Measurements from ENCODE around the gene ATE1. TPM values are rescaled to one million over a fixed set of nuclear protein-coding genes. Genes with fewer than 3 reads are reported as not detected.

Gene ATE1
- total RNA-seq, 3 donors from 2014 or later, result 42.9 to 58.9 (median 52.2) TPM

DNA sequence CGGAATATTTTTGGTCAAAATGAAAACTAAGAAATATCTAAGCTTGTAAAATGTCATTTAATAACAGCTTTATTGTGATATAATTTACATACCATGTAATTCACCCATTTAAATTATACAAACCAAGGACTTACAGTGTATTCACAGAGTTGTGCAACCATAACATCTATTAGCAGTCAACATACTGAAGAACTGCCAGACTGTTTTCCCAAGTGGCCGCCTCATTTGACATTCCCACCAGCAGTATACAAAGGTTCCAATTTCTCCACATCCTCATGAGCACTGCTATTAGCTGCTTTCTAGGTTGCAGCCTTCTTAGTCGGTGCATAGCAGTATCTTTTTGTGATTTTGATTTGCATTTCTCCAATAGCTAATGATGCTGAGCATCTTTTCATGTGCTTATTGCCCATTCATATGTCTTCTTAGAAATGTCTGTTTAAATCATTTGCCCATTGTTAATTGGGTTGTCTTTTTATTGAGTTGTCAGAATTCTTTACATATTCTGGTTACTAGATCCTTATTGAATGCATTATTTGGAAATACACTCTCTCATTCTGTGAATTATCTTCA is 176.6 kb downstream of the ATE1 start:
- no peaks in the 10 kb centered on the region for H3K36me3 ChIP-seq (ENCODE audit: low read depth)
- H3K4me1 ChIP-seq (ENCODE audit: low read depth), result no peaks in the 10 kb centered on the region
- no peak for DNase-seq
- ATAC-seq, result no peak
- TF ChIP-seq, protein P1, sequence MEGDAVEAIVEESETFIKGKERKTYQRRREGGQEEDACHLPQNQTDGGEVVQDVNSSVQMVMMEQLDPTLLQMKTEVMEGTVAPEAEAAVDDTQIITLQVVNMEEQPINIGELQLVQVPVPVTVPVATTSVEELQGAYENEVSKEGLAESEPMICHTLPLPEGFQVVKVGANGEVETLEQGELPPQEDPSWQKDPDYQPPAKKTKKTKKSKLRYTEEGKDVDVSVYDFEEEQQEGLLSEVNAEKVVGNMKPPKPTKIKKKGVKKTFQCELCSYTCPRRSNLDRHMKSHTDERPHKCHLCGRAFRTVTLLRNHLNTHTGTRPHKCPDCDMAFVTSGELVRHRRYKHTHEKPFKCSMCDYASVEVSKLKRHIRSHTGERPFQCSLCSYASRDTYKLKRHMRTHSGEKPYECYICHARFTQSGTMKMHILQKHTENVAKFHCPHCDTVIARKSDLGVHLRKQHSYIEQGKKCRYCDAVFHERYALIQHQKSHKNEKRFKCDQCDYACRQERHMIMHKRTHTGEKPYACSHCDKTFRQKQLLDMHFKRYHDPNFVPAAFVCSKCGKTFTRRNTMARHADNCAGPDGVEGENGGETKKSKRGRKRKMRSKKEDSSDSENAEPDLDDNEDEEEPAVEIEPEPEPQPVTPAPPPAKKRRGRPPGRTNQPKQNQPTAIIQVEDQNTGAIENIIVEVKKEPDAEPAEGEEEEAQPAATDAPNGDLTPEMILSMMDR (IDR thresholded peaks at IDR 0.05), result no peak
- H3K4me3 ChIP-seq, result no peak overlapping the region
- peaks cover 3% of the 10 kb centered on the region for H3K9me3 ChIP-seq
- intact Hi-C loops (cut with DNase I, micrococcal nuclease), result no loop called here

DNA sequence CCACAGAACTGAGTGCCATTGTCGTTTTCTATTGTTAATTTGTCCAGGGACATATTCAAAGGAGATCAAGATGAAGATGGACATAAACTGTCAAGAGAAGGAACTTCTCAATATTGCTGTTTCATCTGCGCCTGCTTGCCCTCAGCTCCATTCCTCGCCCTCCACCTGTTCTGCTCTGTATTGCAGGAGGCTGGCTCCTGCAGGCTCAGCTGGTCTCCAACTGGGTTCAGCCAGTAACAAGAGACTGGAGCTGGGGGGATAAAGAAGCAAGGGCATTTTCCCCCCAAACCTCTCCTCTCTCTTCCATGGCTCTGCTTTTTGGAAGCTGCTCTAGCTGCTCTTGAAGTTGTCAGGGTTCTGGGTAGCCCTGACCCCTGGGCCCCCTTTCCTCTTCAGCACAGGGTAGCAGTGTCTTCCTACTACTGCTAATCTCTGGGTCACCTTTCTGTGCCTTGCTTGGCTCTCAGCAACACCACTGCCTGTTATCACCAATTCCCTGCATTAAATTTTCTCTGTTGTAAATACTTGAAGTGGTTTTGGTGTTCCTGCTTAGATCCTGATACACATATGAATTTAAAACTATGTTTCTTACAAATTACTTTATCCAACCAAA is 180.6 kb downstream of the ATE1 start:
- Histone ChIP-seq H3K9me3 (no peaks in the 10 kb centered on the region), H3K4me3 (no peak overlapping the region), H3K36me3 (ENCODE audit: low read depth) (no peaks in the 10 kb centered on the region), H3K4me1 (ENCODE audit: low read depth) (no peaks in the 10 kb centered on the region)
- no peak for DNase-seq
- TF ChIP-seq, protein P1 (IDR thresholded peaks at IDR 0.05), result no peak
- intact Hi-C loops (cut with DNase I, micrococcal nuclease), result no loop called here
- no peak for ATAC-seq

DNA sequence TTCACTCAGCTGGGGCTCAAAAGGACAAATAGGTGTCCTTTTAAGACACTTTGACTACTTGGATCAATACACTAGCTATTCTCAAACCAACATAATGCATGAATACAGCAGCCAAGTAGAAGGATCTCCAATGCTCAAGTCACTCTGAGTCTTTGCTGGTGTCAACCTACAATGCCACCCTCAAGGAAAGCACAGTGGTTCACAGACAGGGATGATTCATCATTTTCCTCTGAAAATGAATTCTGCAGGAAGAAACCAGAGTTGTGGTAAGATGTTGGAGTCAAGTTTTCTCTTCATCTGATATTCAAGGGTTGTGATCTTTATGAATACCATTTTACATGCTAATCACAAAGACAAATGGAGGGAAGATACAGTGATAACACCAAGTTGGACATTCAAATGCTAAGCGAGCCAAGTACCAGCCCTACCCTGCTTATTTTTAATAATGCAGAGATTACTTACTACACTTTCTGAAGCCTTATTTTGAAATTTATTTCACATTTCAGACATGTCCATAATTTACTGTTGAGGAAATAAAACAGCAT is 186.5 kb downstream of the ATE1 start:
- DNase-seq (no peak), ATAC-seq (no peak)
- H3K4me3 ChIP-seq, result no peak overlapping the region
- no peaks in the 10 kb centered on the region for H3K4me1 ChIP-seq (ENCODE audit: low read depth)
- no peaks in the 10 kb centered on the region for H3K36me3 ChIP-seq (ENCODE audit: low read depth)
- TF ChIP-seq, protein P1 (IDR thresholded peaks at IDR 0.05), result no peak
- no peaks in the 10 kb centered on the region for H3K9me3 ChIP-seq
- intact Hi-C loops (cut with DNase I, micrococcal nuclease), result no loop called here

DNA sequence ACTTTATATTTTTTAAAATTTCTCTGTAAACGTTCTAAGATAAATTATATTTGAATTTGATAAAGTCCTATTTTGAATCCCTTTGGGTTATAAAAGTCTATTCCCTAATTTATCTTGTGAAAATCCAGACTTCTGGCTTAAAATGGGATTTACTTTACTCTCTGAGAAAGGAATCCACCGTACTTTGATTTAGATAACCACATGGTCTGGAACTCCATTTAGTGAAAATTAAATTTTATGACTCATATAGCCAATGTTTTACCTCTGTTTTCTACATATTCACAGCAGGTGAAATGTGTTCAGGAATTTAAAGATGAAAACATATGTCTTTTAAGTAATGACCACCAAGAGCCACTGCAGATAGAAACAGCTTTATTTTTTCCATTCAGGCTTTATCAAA is 187.8 kb downstream of the ATE1 start:
- Histone ChIP-seq H3K4me3 (no peak overlapping the region), H3K4me1 (ENCODE audit: low read depth) (no peaks in the 10 kb centered on the region), H3K36me3 (ENCODE audit: low read depth) (no peaks in the 10 kb centered on the region), H3K9me3 (no peaks in the 10 kb centered on the region)
- intact Hi-C loops (cut with DNase I, micrococcal nuclease), result no loop called here
- TF ChIP-seq, protein P1 (IDR thresholded peaks at IDR 0.05), result no peak
- ATAC-seq, result no peak
- no peak for DNase-seq

DNA sequence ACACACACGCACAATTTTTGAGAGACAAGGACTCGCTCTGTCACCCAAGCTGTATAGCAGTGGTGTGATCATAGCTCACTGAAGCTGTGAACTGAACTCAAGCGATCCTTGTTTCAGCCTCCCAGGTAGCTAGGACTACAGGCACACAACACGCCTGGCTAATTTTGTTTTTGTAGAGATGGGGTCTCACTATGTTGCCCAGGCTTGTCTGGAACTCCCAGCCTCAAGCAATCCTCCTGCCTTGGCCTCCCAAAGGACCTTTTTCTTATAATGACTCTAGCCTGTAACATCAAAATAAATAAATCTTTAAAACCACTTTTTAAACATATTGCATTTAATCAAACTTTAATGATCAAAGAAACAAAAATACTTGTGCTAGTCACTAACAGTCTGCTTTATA is 188.7 kb downstream of the ATE1 start:
- ATAC-seq, result no peak

More for the DNA sequence above, 188.7 kb downstream of the ATE1 start:
- H3K36me3 ChIP-seq (ENCODE audit: low read depth), result no peaks in the 10 kb centered on the region
- TF ChIP-seq, protein P1 (IDR thresholded peaks at IDR 0.05), result no peak
- no peak overlapping the region for H3K4me3 ChIP-seq
- intact Hi-C loops (cut with DNase I, micrococcal nuclease), result loop anchor here in 1 of 2 donors (10.0 kb wide), 1 partner anchor 794 kb away; no protein-coding TSS in a partner anchor
- no peaks in the 10 kb centered on the region for H3K4me1 ChIP-seq (ENCODE audit: low read depth)
- H3K9me3 ChIP-seq, result no peaks in the 10 kb centered on the region
- DNase-seq, result no peak
